Caco-2 (cell line): ENCODE measurements around the gene CDH13. TPM values are rescaled to one million over a fixed set of nuclear protein-coding genes. Genes with fewer than 3 reads are reported as not detected.

Experiments
- BruUV-seq: library from RNA; stranded (reverse); fragments of 400-500 nt; replicated peaks from 2 replicates; lab custom pipeline; 2021; lab: Mats Ljungman, UMichigan
- CTCF ChIA-PET: fragments of 300-600 bp; sonication (Branson Sonifier 250); formaldehyde crosslinking; loops from one replicate; lab custom pipeline; 2022; ENCODE audit warnings: antibody characterized with exemption; lab: Charles Lee
- POLR2A ChIA-PET: fragments of 300-600 bp; sonication (Branson Sonifier 250); formaldehyde crosslinking; loops from one replicate; lab custom pipeline; 2022; ENCODE audit warnings: antibody characterized with exemption; lab: Charles Lee
- DNase-seq, 2 experiments: peaks; one replicate each; pipeline versions ENCODE4 v3.0.0 to v3.0.0-alpha.2; 2020 to 2022
- H3K27me3 ChIP-seq: replicated peaks from 2 replicates; pipeline ENCODE4 v1.6.0; 2011; ENCODE audit warnings: low read length; ENCODE audit not compliant: control insufficient read depth, insufficient read depth
- H3K36me3 ChIP-seq: 2 replicates; pipeline ENCODE4 v1.5.1; 2011; ENCODE audit warnings: low read length; ENCODE audit not compliant: control insufficient read depth, insufficient read depth
- H3K4me1 ChIP-seq: fragments of 250-450 bp; sonication (Bioruptor Pico); 2 replicates; pipeline ENCODE4 v1.5.1; 2020; ENCODE audit warnings: mild to moderate bottlenecking
- H3K4me3 ChIP-seq: 2 replicates; pipeline ENCODE4 v1.5.1; 2011; ENCODE audit warnings: low read depth, mild to moderate bottlenecking, control low read depth, low read length
- H3K9me3 ChIP-seq: fragments of 250-450 bp; sonication (Bioruptor Pico); 2 replicates; pipeline ENCODE4 v1.5.1; 2020; ENCODE audit warnings: mild to moderate bottlenecking, moderate library complexity
- H3K27ac Mint-ChIP-seq: one replicate; pipeline ENCODE4 v1.8.0; 2022; ENCODE audit warnings: mixed read lengths; ENCODE audit not compliant: unreplicated experiment
- H3K27me3 Mint-ChIP-seq: one replicate; pipeline ENCODE4 v1.8.0; 2022; ENCODE audit warnings: mixed read lengths; ENCODE audit not compliant: insufficient read depth, unreplicated experiment
- H3K36me3 Mint-ChIP-seq: one replicate; pipeline ENCODE4 v1.8.0; 2022; ENCODE audit warnings: mild to moderate bottlenecking, mixed read lengths; ENCODE audit not compliant: insufficient read depth, unreplicated experiment
- H3K4me1 Mint-ChIP-seq: one replicate; pipeline ENCODE4 v1.8.0; 2022; ENCODE audit warnings: low read depth, mixed read lengths; ENCODE audit not compliant: unreplicated experiment
- H3K4me3 Mint-ChIP-seq: one replicate; pipeline ENCODE4 v1.8.0; 2022; ENCODE audit warnings: mild to moderate bottlenecking, moderate library complexity, mixed read lengths; ENCODE audit not compliant: unreplicated experiment
- H3K9me3 Mint-ChIP-seq: one replicate; pipeline ENCODE4 v1.8.0; 2022; ENCODE audit warnings: mixed read lengths; ENCODE audit not compliant: unreplicated experiment
- CTCF ChIP-seq, 2 experiments: fragments of 200-600 bp in 1 of 2; IDR thresholded peaks; 1 replicate in 1 of 2; 2 replicates in 1 of 2; pipeline versions ENCODE4 v1.5.1 to v1.8.0; 2011 to 2022; ENCODE audit warnings: antibody characterized with exemption in 1 of 2, control low read depth in 1 of 2, inconsistent platforms in 1 of 2, low read depth in 1 of 2, low read length in 1 of 2, mild to moderate bottlenecking in 1 of 2, moderate library complexity in 1 of 2; ENCODE audit not compliant: insufficient read depth in 1 of 2, severe bottlenecking in 1 of 2, unreplicated experiment in 1 of 2
- intact Hi-C: fragments of 100-400 bp; cut with micrococcal nuclease; formaldehyde crosslinking; loops from one replicate; pipeline ENCODE4 v1.10.0; 2022; ENCODE audit not compliant: unreplicated experiment
- total RNA-seq: library from RNA; stranded (reverse); gene quantifications from 2 replicates; pipeline ENCODE4 v1.2.3, GENCODE V29; 2022

CDH13 gene
- total RNA-seq, 1 experiment from 2014 or later = 2.2 TPM

DNA sequence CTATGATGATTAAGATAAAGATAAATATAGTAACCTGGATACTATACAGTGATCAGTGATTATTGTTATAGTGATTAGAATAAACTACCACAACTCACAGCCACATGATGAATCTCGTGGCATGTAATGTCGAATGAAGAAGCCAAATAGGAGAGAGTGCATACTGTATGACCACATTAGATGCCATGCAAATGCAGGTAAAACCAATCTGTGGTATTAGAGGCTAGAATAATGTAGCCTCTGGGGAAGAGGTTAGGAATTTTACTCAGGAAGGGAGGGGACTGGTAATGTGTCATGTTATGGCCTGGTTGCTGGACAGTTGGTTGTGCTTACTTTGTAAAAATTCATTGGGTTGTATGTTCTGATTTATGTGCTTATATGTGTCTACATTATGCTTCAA lies 402.7 kb downstream of the CDH13 start:
- H3K36me3 ChIP-seq = no peaks in the 10 kb centered on the region
- H3K9me3 ChIP-seq = no peaks in the 10 kb centered on the region
- Mint-ChIP-seq H3K4me1 (peaks cover 6% of the 10 kb centered on the region), H3K4me3 (no peak overlapping the region), H3K9me3 (peaks cover 19% of the 10 kb centered on the region), H3K36me3 (no peaks in the 10 kb centered on the region), H3K27me3 (peaks cover 3% of the 10 kb centered on the region), H3K27ac (no peak overlapping the region)
- POLR2A ChIA-PET = no interaction called here
- H3K4me3 ChIP-seq = no peak overlapping the region
- no peaks in the 10 kb centered on the region for H3K4me1 ChIP-seq
- CTCF ChIA-PET = no interaction called here
- BruUV-seq = no TSS peak
- intact Hi-C loops = no loop called here
- no peak for DNase-seq
- TF ChIP-seq CTCF (IDR thresholded peaks at IDR 0.05; ENCODE audit: insufficient read depth in 1 of 2, low read depth in 1 of 2, low read length in 1 of 2, severe bottlenecking in 1 of 2, unreplicated experiment in 1 of 2) = no peak
- H3K27me3 ChIP-seq = no peaks in the 10 kb centered on the region

- ChIA-PET POLR2A (no interaction called here), CTCF (no interaction called here)
- Histone ChIP-seq H3K9me3 (no peaks in the 10 kb centered on the region), H3K4me1 (no peaks in the 10 kb centered on the region), H3K4me3 (no peak overlapping the region), H3K27me3 (no peaks in the 10 kb centered on the region), H3K36me3 (no peaks in the 10 kb centered on the region)
- Mint-ChIP-seq H3K9me3 (peaks cover 19% of the 10 kb centered on the region), H3K4me1 (peaks cover 6% of the 10 kb centered on the region), H3K27ac (no peak overlapping the region), H3K36me3 (no peaks in the 10 kb centered on the region), H3K4me3 (no peak overlapping the region), H3K27me3 (peaks cover under 1% of the 10 kb centered on the region)
- DNase-seq = no peak
- TF ChIP-seq CTCF (IDR thresholded peaks at IDR 0.05; ENCODE audit: insufficient read depth in 1 of 2, low read depth in 1 of 2, low read length in 1 of 2, severe bottlenecking in 1 of 2, unreplicated experiment in 1 of 2) = no peak
- BruUV-seq = no TSS peak
- intact Hi-C loops = no loop called here
Observed at GRCh38 chr16:83031524-83031923, 404.8 kb downstream of the CDH13 start.

- ChIA-PET CTCF (no interaction called here), POLR2A (no interaction called here)
- Histone ChIP-seq H3K36me3 (no peaks in the 10 kb centered on the region), H3K4me1 (no peaks in the 10 kb centered on the region), H3K4me3 (no peak overlapping the region), H3K27me3 (no peaks in the 10 kb centered on the region), H3K9me3 (no peaks in the 10 kb centered on the region)
- H3K36me3 Mint-ChIP-seq = no peaks in the 10 kb centered on the region
- H3K9me3 Mint-ChIP-seq = no peaks in the 10 kb centered on the region
- no peaks in the 10 kb centered on the region for H3K4me1 Mint-ChIP-seq
- H3K27ac Mint-ChIP-seq = no peak overlapping the region
- DNase-seq = no peak
- intact Hi-C loops = no loop called here
- H3K27me3 Mint-ChIP-seq = peaks cover 7% of the 10 kb centered on the region
- H3K4me3 Mint-ChIP-seq = no peak overlapping the region
- TF ChIP-seq CTCF (IDR thresholded peaks at IDR 0.05; ENCODE audit: insufficient read depth in 1 of 2, low read depth in 1 of 2, low read length in 1 of 2, severe bottlenecking in 1 of 2, unreplicated experiment in 1 of 2) = no peak
- BruUV-seq = no TSS peak
Observed at GRCh38 chr16:83037102-83037501, 410.3 kb downstream of the CDH13 start.
